Measurements from ENCODE around the gene OCEL1. TPM values are rescaled to one million over a fixed set of nuclear protein-coding genes. Genes with fewer than 3 reads are reported as not detected.

The OCEL1 gene
- total and polyA plus RNA-seq, 2 of the 13 experiments (the other 11 are each of a cell fraction or from before 2014, with no cell fraction given): 10.6 to 17.2 TPM

- TF ChIP-seq, protein P1, sequence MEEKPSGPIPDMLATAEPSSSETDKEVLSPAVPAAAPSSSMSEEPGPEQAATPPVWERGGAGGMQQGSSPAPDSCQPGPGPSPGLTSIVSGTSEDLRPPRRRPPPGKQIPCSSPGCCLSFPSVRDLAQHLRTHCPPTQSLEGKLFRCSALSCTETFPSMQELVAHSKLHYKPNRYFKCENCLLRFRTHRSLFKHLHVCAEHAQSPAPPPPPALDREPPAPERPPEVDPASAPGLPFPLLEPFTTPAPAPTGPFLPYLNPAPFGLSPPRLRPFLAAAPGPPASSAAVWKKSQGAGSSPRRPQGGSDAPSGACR (CRISPR knock-in tag; IDR thresholded peaks at IDR 0.05): no peak
- TF ChIP-seq ZBTB7A (CRISPR knock-in tag; IDR thresholded peaks at IDR 0.05): no peak
- no peak for TF ChIP-seq ZNF253 (CRISPR knock-in tag; IDR thresholded peaks at IDR 0.05; ENCODE audit: borderline replicate concordance)
- TF ChIP-seq CCDC6 (CRISPR knock-in tag; IDR thresholded peaks at IDR 0.05): 0 out of 2 replicates have a peak, but pooled peaks have one; percentile 42
- TF ChIP-seq ATF7 (IDR thresholded peaks at IDR 0.05): no peak
- no peak for TF ChIP-seq ATF7 (CRISPR knock-in tag; IDR thresholded peaks at IDR 0.05)
- TF ChIP-seq POLR2A (IDR thresholded peaks at IDR 0.05; ENCODE audit: insufficient read depth in 1 of 2, low read depth in 2 of 2, low read length in 2 of 2): peak in 1 of 2 experiments; percentile 73; a peak in 3 of 4 replicates
- TF ChIP-seq ZC3H4 (CRISPR knock-in tag; IDR thresholded peaks at IDR 0.05; ENCODE audit: borderline replicate concordance): no peak
- TF ChIP-seq REPIN1 (CRISPR knock-in tag; IDR thresholded peaks at IDR 0.05; ENCODE audit: borderline replicate concordance, low read depth): no peak
- TF ChIP-seq MTA3 (CRISPR knock-in tag; IDR thresholded peaks at IDR 0.05): no peak
- TF ChIP-seq ZFY (CRISPR knock-in tag; IDR thresholded peaks at IDR 0.05): peak; percentile 80
- 0 out of 2 replicates have a peak, but pooled peaks have one; percentile 24 for TF ChIP-seq SAP130 (CRISPR knock-in tag; IDR thresholded peaks at IDR 0.05; ENCODE audit: low read depth)
- TF ChIP-seq REST (IDR thresholded peaks at IDR 0.05; ENCODE audit: borderline replicate concordance in 1 of 2, low read depth in 1 of 2, low read length in 2 of 2): no peak
- peak; percentile 39; the same call in 1 of the 2 replicates for TF ChIP-seq ZFX (CRISPR knock-in tag; IDR thresholded peaks at IDR 0.05; ENCODE audit: low read depth)
- TF ChIP-seq ZNF652 (CRISPR knock-in tag; IDR thresholded peaks at IDR 0.05; ENCODE audit: borderline replicate concordance, low read depth): no peak
- TF ChIP-seq, protein P2, sequence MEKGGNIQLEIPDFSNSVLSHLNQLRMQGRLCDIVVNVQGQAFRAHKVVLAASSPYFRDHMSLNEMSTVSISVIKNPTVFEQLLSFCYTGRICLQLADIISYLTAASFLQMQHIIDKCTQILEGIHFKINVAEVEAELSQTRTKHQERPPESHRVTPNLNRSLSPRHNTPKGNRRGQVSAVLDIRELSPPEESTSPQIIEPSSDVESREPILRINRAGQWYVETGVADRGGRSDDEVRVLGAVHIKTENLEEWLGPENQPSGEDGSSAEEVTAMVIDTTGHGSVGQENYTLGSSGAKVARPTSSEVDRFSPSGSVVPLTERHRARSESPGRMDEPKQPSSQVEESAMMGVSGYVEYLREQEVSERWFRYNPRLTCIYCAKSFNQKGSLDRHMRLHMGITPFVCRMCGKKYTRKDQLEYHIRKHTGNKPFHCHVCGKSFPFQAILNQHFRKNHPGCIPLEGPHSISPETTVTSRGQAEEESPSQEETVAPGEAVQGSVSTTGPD (CRISPR knock-in tag; IDR thresholded peaks at IDR 0.05): no peak
- no peak for TF ChIP-seq ZNF879 (CRISPR knock-in tag; IDR thresholded peaks at IDR 0.05)
These were observed 19.5 kb downstream of the OCEL1 start, which contains the start of gene NR2F6 (continued) for GRCh38 chr19:17245535-17245984.

Measured in HepG2 (cell line).